Kidney (tissue), 14 donors: ENCODE data around the gene RAP1GAP2. TPM values are rescaled to one million over a fixed set of nuclear protein-coding genes. Genes with fewer than 3 reads are reported as not detected.

Experiments
- DNase-seq, 5 donors: peaks; one replicate each; pipeline ENCODE4 v3.0.0-alpha.2; 2013 to 2020
- FAIRE-seq: peaks from 2 replicates; lab custom pipeline; 2012; peaks lifted over from hg19 to GRCh38; lab: Jason Lieb, UNC
- H3K27ac ChIP-seq, 2 donors: one replicate each; pipeline ENCODE4 v1.7.0; 2013; ENCODE audit warnings: low read depth in 2 of 2, low read length in 2 of 2, inconsistent platforms in 1 of 2
- H3K27me3 ChIP-seq: one replicate; pipeline ENCODE4 v1.7.1; 2013; ENCODE audit warnings: low read length, inconsistent platforms; ENCODE audit not compliant: control insufficient read depth, insufficient read depth
- H3K36me3 ChIP-seq, 3 donors: one replicate each; pipeline versions ENCODE4 v1.7.0 to v1.7.1; 2013; ENCODE audit warnings: low read length in 3 of 3, control low read depth in 1 of 3, inconsistent platforms in 1 of 3; ENCODE audit not compliant: insufficient read depth in 3 of 3, control insufficient read depth in 2 of 3
- H3K4me1 ChIP-seq, 3 donors: one replicate each; pipeline versions ENCODE4 v1.7.0 to v1.7.1; 2013; ENCODE audit warnings: low read length in 3 of 3, inconsistent platforms in 1 of 3, low read depth in 1 of 3; ENCODE audit not compliant: control insufficient read depth in 2 of 3, insufficient read depth in 2 of 3
- H3K4me3 ChIP-seq, 3 donors: one replicate each; pipeline versions ENCODE4 v1.7.0 to v1.8.1; 2013; ENCODE audit warnings: low read length in 3 of 3, control low read depth in 1 of 3, inconsistent platforms in 1 of 3
- H3K9ac ChIP-seq, 3 donors: one replicate each; pipeline versions ENCODE4 v1.7.0 to v1.7.1; 2013; ENCODE audit warnings: low read length in 3 of 3, control low read depth in 1 of 3, inconsistent platforms in 1 of 3
- H3K9me3 ChIP-seq, 3 donors: one replicate each; pipeline versions ENCODE4 v1.7.0 to v1.7.1; 2013; ENCODE audit warnings: low read length in 3 of 3, control low read depth in 1 of 3, inconsistent platforms in 1 of 3; ENCODE audit not compliant: control insufficient read depth in 2 of 3, insufficient read depth in 1 of 3
- intact Hi-C: fragments of 100-400 bp; cut with DNase I; formaldehyde crosslinking; loops from one replicate; pipeline ENCODE4 v1.11.1; 2022
- polyA plus RNA-seq: library from polyadenylated mRNA; stranded (reverse); fragments of 350-450 nt; fragmentation: Illumina TruSeq; extraction: RNeasy Lipid Tissue Mini Kit (QIAGEN cat#74804); gene quantifications from one replicate; pipeline ENCODE4 v1.2.3, GENCODE V29; 2014; ENCODE audit warnings: low read depth, low replicate concordance; ENCODE audit not compliant: insufficient read depth
- total RNA-seq: library from RNA; stranded (reverse); fragmentation: NEBNext Ultra II Directional; extraction: Animal tissue kit (Norgen Biotek cat#: 25700); gene quantifications from one replicate; pipeline ENCODE4 v1.2.1, GENCODE V29; 2021
- TF ChIP-seq, protein P1 (sequence below): IDR thresholded peaks from 3 replicates; pipeline ENCODE4 v1.5.1; 2012; ENCODE audit warnings: mild to moderate bottlenecking, moderate library complexity, borderline replicate concordance; ENCODE audit not compliant: insufficient read depth; ENCODE audit errors: extremely low read depth
- donor health status: control.
- donor health status: control.
- donor health status: control.
- donor health status: control.
- donor health status: control.
- donor health status: DM: yes; HTN: yes; CAD: no.
- donor health status: Normal renal cell carcinoma (clear cell type).

The RAP1GAP2 gene
- total and polyA plus RNA-seq, 2 donors from 2014 or later, result 6.8 to 46.2 TPM

DNA sequence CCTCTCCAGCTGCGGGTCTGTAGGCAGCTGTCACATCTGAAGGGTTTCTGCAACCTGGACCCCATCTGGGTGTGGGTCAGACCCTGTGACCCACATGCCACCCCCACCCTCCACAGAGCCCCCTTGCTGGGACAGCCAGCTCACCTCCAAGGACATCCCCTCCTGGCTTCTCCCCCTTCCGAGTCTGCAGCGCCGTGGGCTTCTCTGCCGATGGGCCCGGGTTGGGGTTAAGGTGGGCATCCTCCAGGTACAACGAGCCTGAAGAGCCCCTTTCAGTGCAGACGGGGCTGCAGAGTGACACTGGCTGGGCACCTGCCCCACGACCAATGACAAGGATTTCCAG is 238.3 kb downstream of the RAP1GAP2 start:
- Histone ChIP-seq H3K36me3 (no peaks in the 10 kb centered on the region), H3K4me3 (no peak overlapping the region), H3K9ac (no peak overlapping the region), H3K4me1 (no peaks in the 10 kb centered on the region), H3K27me3 (no peaks in the 10 kb centered on the region), H3K27ac (no peak overlapping the region), H3K9me3 (no peaks in the 10 kb centered on the region)
- DNase-seq (peak in 1 of 5 donors; percentile 61), FAIRE-seq (no peak)
- TF ChIP-seq, protein P1, sequence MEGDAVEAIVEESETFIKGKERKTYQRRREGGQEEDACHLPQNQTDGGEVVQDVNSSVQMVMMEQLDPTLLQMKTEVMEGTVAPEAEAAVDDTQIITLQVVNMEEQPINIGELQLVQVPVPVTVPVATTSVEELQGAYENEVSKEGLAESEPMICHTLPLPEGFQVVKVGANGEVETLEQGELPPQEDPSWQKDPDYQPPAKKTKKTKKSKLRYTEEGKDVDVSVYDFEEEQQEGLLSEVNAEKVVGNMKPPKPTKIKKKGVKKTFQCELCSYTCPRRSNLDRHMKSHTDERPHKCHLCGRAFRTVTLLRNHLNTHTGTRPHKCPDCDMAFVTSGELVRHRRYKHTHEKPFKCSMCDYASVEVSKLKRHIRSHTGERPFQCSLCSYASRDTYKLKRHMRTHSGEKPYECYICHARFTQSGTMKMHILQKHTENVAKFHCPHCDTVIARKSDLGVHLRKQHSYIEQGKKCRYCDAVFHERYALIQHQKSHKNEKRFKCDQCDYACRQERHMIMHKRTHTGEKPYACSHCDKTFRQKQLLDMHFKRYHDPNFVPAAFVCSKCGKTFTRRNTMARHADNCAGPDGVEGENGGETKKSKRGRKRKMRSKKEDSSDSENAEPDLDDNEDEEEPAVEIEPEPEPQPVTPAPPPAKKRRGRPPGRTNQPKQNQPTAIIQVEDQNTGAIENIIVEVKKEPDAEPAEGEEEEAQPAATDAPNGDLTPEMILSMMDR, result no peak
- intact Hi-C loops, result no loop called here

DNA sequence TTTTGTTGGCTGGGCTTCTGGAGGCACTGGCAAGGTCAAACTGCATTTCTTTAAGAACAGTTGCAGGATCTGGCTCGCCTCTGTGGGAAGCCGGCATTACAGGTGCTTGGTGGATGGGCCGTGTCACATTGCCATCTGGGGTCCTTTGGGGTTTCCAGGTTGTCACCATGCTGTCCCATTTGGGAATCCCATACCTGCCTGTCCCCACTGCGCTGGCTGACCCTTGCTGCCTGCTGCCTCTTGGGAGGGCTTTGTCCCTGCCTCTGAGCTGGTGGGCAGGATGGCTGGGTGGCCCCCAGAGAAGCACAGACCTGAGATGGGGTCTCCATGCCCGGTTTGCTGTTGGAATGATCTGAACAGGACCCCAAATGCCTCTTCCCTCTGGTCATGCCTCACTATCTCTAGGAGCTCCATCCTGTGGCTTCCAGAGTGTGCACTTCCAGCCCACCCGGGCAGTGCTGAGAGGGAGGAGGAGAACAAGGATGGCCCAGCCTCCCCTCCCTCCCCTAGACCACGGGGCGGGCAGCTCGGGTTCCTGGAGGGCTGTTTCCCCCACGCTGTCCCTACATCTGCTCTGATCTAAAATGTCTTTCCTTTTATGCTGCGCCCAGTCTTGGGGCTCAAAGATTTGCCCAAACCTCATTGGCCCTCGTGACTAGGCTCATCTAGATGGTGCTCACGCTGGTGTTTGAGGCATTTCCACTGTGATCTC is 239.2 kb downstream of the RAP1GAP2 start:
- Histone ChIP-seq H3K36me3 (no peaks in the 10 kb centered on the region), H3K4me1 (no peaks in the 10 kb centered on the region), H3K9ac (no peak overlapping the region), H3K27ac (no peak overlapping the region), H3K4me3 (no peak overlapping the region), H3K27me3 (no peaks in the 10 kb centered on the region), H3K9me3 (no peaks in the 10 kb centered on the region)
- no peak for FAIRE-seq
- intact Hi-C loops, result no loop called here
- TF ChIP-seq, protein P1, result no peak
- peak in 1 of 5 donors; percentile 56 for DNase-seq

DNA sequence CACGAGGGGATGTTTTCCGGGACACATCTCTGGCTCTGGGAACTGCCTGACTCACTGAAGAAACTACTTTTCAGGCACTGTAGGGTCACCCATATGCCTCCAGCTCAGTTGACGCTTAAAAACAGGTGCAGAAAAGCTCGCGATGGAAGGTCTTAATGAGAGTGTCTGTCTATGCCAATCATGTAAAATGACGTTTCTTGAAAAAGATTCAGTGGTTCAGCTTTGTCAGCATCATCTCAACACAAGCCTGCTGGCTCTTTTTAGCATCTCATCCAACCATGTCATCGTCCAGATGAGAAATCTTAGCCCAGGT is 239.7 kb downstream of the RAP1GAP2 start:
- no peaks in the 10 kb centered on the region for H3K9me3 ChIP-seq
- H3K27ac ChIP-seq, result no peak overlapping the region
- intact Hi-C loops, result no loop called here
- DNase-seq (no peak), FAIRE-seq (no peak)
- no peaks in the 10 kb centered on the region for H3K27me3 ChIP-seq
- H3K4me3 ChIP-seq, result no peak overlapping the region
- TF ChIP-seq, protein P1, result no peak
- H3K36me3 ChIP-seq, result no peaks in the 10 kb centered on the region
- H3K4me1 ChIP-seq, result no peaks in the 10 kb centered on the region
- no peak overlapping the region for H3K9ac ChIP-seq

GRCh38 chr17:3036800-3037199 is 240.6 kb downstream of the RAP1GAP2 start:
- intact Hi-C loops, result no loop called here
- Histone ChIP-seq H3K9ac (no peak overlapping the region), H3K9me3 (no peaks in the 10 kb centered on the region)

More at GRCh38 chr17:3036800-3037199, 240.6 kb downstream of the RAP1GAP2 start:
- Histone ChIP-seq H3K4me3 (no peak overlapping the region), H3K27me3 (no peaks in the 10 kb centered on the region), H3K27ac (no peak overlapping the region), H3K36me3 (no peaks in the 10 kb centered on the region), H3K4me1 (no peaks in the 10 kb centered on the region)
- FAIRE-seq (no peak), DNase-seq (no peak)
- TF ChIP-seq, protein P1, result no peak
